HG03159 (cell line): ENCODE data around the gene SCN2B.
"Not testable (repeated sequence)": the region's sequence is repeated elsewhere in the genome, so short reads cannot be mapped to it uniquely, and the experiment has no call there.

ENCODE experiments used
- ATAC-seq: cut with Tn5 transposase; IDR thresholded peaks from one replicate; pipeline ENCODE4 v1.9.1; 2021; ENCODE audit warnings: mild to moderate bottlenecking, moderate library complexity; ENCODE audit not compliant: unreplicated experiment

Gene SCN2B

DNA sequence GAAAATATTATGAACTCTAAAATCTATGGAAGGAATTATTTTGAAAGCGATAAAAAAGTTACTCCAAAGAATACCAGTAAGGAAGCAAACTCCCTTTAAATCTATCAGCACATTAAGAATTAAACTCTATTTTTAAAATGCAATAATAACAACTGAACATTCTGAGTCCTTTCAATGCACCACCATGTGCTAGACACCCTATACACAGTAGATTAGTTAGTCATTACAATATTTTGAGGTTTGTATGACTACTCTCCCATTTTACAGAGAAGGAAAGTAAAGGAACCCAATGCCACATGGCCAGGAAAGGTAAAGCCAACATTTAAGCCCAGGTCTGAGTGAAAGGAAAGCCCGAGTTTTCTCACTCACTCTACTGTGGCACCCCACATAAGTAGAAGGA lies 30.6 kb upstream of the SCN2B start:
- no peak for ATAC-seq

DNA sequence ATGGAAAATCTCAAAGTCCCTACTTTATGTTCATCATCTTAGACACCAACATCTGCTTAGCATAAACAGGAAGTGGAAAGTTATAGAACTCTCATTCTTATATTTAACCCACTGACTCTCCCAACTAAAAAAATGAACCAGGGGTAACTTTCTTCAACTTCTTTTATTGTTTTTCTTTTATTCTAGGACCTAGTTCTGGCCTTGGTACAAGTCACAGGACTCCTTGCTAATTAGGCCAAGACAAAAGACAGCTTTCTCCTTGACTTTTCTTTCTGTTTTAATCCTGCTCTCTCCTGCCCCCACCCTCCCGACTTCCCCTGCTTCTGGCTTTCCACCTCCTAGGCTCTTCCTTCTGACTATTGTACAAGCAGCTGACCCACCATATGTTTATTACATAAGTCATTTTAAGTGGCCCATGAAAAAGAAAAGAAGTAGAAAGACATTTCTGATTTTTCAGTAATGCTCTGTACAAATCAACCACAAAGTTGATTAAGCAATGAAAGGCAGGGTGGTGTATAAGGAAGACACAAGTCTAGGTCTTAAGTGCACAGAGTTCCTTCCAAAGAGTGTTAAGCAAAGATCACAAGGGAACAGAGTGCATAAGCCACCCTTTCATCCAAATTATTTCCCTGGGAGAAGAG lies 30.1 kb upstream of the SCN2B start:
- no peak for ATAC-seq

DNA sequence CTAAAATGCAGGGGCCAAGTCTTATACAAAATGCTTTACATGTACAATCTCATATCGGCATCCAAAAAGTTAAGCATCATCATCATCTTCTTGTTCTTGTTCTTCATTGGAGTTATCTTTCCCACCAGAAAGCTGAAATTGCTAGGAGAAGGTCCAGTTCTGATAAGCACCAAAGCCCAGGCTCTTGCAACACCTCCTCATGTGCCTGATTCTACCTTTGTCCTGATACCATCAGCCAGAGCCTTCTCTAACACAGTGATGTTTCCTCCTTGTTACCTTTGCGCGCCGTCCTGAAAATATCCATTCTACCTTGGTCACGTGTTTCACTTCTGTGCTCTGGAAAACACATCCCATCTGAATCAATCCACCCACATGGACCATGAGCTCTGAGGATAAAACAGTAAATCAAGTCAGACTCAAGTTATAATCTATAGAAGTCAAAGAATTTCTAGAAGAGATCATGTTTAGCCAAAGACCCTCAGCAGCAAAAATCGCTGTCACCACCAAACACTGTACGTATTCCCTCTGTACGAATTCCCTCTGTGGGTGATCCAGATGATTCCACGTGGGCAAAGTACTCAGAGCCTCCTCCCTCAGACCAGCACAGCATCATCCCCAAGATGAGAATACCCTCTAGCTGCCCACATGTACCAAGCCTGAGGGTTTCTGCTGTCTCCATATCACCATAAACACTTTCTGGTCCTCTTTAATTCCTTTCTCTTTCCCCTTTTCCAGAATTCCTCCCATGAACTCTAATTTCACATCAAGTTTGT lies 29.4 kb upstream of the SCN2B start:
- ATAC-seq: no peak

DNA sequence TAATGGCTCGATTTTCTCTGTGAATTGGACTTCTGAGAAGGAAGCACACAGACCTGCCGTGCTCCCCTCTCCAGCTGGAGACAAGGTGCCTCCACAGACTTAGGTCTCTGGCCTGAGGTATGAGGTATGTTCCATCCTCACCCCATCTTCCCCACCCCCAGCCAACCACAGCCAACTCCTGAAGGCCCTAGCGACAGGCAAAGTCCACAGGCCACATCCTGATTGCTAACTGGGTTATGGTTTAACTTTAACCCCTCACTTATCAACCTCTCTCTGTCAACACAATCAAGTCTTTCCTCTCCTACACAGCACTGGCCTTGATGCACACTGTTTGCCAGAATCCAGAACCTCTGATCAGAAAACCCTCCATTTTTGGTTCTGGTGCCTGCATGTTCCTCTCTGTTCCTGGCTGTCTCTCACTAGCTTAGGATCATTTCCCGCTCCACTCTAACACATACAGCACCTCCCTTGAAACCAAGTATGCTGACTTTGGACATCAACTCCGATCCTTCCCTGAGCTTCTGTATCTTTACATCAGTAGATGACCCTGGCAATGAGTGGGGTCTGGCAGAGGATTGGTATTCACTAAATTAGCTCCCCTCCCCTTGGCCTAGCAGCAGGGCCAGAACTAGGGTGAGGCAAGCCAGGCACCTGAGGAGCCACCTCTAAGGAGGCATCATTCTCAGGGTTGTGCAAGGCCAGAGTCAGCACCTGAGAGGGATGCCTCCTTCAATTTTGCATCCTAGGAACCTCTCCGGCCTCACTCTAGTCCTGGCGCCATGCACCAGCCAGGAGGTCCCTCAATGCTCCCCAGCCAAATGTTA lies 26.4 kb upstream of the SCN2B start:
- no peak for ATAC-seq

GRCh38 chr11:118201966-118202365 lies 25.5 kb upstream of the SCN2B start:
- no peak for ATAC-seq

GRCh38 chr11:118200901-118201680 lies 24.7 kb upstream of the SCN2B start:
- no peak for ATAC-seq

DNA sequence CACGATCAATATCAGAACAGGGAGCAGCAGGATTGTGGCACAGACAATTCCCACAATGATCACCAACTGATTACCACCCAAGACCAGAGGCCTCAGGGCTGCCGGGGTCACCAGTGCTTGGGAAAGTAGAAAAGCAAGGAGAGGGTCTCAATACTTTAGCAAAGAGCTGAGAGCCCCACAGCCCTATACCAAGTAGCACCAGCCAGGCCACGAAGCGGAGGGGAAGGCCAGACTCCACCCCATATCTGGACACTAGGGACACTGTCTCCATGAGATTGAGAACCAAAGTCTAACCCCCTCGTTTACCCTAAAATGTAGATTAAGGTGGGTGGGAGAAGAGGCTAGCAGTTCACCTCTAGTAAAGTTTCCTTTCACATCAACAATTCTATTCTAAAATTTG lies 24.1 kb upstream of the SCN2B start:
- no peak for ATAC-seq

GRCh38 chr11:118199135-118199534 lies 22.7 kb upstream of the SCN2B start:
- no peak for ATAC-seq

DNA sequence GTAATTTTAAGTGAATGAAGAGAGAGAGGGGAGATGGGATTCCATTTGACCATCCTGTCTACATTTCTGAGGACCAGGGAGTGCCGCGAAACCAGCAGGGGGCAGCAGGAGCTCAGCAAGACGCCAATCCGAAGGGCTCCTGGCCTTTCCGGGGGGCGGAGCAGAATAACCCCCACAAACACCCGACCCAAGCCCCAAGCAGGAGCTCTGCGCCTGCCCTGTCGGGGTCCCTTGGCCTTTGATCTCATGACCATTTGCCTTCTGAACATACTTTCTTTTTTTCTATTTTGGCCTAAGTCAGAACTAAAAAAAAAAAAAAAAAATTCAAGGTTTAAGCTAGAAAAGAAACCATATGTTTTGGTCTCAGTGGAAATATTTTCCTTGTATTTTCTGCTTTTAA lies 21.9 kb upstream of the SCN2B start:
- no peak for ATAC-seq

GRCh38 chr11:118194835-118195627 lies 18.6 kb upstream of the SCN2B start:
- ATAC-seq: no peak

GRCh38 chr11:118193910-118194566 lies 17.6 kb upstream of the SCN2B start:
- ATAC-seq: no peak

GRCh38 chr11:118192817-118193216 lies 16.4 kb upstream of the SCN2B start:
- not testable (repeated sequence) for ATAC-seq

DNA sequence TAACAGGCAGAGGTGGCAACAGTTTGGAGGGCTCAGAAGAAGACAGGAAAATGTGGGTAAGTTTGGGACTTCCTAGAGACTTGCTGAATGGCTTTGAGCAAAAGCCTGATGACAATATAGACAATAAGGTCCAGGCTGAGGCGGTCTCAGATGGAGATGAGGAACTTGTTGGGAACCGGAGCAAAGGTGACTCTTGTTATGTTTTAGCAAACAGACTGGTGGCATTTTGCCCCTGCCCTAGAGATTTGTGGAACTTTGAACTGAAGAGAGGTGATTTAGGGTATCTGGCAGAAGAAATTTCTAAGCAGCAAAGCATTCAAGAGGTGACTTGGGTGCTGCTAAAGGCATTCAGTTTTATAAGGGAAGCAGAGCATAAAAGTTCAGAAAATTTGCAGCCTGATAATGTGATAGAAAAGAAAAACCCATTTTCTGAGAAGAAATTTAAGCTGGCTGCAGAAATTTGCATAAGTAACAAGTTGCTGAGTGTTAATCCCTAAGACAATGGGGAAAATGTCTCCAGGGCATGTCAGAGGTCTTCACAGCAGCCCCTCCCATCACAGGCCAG lies 14.6 kb upstream of the SCN2B start:
- not testable (repeated sequence) for ATAC-seq

- no peak for ATAC-seq
Measured at GRCh38 chr11:118186346-118187107, 10.1 kb upstream of the SCN2B start.

DNA sequence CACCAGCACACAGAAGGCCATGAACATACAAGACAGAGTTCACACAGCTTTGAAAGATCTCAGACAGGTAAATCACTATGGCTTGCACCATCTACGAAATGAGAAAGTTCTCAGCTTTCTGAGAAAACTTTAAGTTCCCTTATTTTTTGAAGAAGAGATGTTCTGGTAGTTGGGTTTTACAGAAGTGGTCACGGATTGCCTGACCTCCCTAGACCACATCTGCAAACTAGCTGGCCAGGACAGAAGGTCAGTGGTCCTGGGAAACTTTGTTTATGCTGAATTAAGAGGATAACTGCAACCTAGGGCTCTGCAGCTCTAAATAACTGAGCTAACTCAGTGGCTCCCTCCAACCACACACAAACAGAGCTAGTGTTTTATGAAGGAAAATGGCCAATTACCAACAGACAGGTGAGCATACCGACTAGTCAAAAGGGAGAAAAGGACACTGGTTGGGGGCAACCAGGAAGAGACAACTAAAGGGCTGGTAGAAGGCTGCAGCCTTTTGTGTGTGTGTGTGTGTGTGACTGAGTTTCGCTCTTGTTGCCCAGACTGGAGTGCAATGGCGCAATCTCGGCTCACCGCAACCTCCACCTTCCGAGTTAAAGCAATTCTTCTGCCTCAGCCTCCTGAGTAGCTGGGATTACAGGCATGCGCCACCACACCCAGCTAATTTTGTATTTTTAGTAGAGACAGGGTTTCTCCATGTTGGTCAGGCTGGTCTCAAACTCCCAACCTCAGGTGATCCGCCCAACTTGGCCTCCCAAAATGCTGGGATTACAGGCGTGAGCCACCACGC lies 8.5 kb upstream of the SCN2B start:
- ATAC-seq: no peak

GRCh38 chr11:118183691-118184090 lies 7.3 kb upstream of the SCN2B start:
- not testable (repeated sequence) for ATAC-seq

DNA sequence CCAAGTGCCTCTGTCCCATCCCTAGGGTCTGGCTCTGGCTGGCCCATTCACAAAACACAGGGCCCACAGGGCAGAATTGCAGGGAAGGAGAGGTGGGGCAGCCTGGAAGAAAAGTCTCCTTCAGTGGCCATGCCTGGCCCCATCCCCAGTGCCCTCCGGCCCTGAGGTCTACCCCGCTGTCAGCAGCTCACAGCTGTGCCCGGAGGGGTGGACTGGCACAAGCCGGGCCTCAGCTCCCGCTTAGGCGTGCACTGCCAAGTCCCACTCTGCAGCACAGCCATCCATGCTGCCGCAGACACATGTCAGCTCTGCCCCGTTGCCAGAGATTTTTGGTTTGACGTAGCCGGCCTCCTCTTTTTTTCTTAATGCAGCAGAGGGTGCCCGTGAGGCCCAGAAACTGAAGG lies 3.9 kb upstream of the SCN2B start:
- ATAC-seq: no peak

DNA sequence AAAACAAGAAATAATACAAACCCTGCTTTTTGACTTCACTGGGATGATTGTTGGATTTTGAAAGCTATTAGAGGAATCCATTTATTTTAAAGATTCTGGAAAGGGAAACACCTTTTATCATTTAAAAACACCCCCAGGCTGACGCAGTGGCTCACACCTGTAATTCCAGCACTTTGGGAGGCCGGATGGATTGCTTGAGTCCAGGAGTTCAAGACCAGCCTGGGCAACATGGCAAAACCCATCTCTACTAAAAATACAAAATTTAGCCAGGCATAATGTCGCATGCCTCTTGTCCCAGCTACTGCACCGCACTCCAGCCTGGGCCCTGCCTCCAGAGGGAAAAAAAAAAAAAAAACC lies 317 bp upstream of the SCN2B start:
- no peak for ATAC-seq
